ENCODE data around the gene VPS18. TPM values are rescaled to one million over a fixed set of nuclear protein-coding genes. Genes with fewer than 3 reads are reported as not detected.

The VPS18 gene
- total RNA-seq, 1 experiment from 2014 or later = 23.8 TPM

- no peak for TF ChIP-seq EZH2 (IDR thresholded peaks at IDR 0.05; ENCODE audit: borderline replicate concordance, low read depth, low read length, poor library complexity, severe bottlenecking)
- TF ChIP-seq, protein P1, sequence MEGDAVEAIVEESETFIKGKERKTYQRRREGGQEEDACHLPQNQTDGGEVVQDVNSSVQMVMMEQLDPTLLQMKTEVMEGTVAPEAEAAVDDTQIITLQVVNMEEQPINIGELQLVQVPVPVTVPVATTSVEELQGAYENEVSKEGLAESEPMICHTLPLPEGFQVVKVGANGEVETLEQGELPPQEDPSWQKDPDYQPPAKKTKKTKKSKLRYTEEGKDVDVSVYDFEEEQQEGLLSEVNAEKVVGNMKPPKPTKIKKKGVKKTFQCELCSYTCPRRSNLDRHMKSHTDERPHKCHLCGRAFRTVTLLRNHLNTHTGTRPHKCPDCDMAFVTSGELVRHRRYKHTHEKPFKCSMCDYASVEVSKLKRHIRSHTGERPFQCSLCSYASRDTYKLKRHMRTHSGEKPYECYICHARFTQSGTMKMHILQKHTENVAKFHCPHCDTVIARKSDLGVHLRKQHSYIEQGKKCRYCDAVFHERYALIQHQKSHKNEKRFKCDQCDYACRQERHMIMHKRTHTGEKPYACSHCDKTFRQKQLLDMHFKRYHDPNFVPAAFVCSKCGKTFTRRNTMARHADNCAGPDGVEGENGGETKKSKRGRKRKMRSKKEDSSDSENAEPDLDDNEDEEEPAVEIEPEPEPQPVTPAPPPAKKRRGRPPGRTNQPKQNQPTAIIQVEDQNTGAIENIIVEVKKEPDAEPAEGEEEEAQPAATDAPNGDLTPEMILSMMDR (conservative IDR thresholded peaks at IDR 0.05; ENCODE audit: low read depth, low read length) = no peak
- Histone ChIP-seq H3K4me3 (ENCODE audit: low read depth, low read length, poor library complexity, severe bottlenecking) (peak overlapping the region; percentile 69), H3K27me3 (replicated peaks; ENCODE audit: insufficient read depth, low read depth, low read length, poor library complexity) (no peaks in the 10 kb centered on the region), H3K9me3 (ENCODE audit: low read depth, low read length, poor library complexity, severe bottlenecking) (no peaks in the 10 kb centered on the region), H3K36me3 (ENCODE audit: insufficient read depth, low read length, poor library complexity, severe bottlenecking) (peaks cover 21% of the 10 kb centered on the region), H3K4me1 (ENCODE audit: insufficient read depth, low read length, poor library complexity, severe bottlenecking) (peaks cover 38% of the 10 kb centered on the region), H3K27ac (ENCODE audit: low read depth, low read length, poor library complexity, severe bottlenecking) (peak overlapping the region; percentile 99)
- ChIA-PET POLR2A (ENCODE audit: low non-redundant PET) (no interaction called here), CTCF (interaction anchor here (0.7 to 1.5 kb wide), 2 partner anchors 11 to 284 kb away, joined by 3 to 10 read pairs; no protein-coding TSS in a partner anchor)
- BruUV-seq (replicated peaks) = no TSS peak
- DNase-seq (ENCODE audit: low spot score) = no peak
- intact Hi-C loops (cut with micrococcal nuclease; ENCODE audit: unreplicated experiment) = loop anchor here (5.0 kb wide), 1 partner anchor 280 kb away; the partner anchor contains the start of genes CHP1 and EXD1
Measured at GRCh38 chr15:40952301-40952900, 58.2 kb downstream of the VPS18 start.

DNA sequence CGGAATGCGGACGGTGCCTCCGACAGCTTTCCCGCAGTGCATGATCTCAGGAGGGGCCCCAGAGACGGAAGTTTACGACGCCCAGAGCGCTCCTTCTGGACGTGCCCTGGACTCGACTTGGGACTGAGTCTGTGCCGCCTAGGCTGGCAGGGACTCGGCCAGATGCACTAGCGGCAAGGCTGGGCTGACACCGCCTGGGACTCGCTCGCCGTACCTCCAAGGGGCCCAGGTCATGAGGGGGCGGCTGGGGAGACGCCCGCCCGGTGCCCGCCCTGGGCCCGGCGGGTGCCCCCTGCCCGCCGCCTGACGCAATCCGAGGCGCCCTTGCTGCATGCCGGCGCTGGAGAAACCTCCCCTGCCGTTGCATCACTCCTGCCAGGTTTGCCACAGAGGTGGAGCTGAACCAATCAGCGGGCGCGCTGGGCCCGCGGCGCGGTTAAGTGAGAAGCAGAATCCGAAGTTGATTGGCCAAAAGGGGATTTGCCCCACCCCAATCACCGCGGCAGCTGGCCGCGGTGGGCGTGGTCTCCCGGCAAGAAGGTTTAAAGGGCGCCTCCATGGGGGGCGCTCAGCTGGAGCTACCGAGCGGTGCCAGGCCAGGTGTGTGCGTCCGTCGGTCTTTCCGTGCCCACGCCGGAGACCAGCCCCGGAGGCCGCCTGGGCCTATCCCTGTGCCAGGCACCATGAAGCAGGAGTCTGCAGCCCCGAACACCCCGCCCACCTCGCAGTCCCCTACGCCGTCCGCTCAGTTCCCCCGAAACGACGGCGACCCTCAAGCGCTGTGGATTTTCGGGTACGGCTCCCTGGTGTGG is 58.9 kb downstream of the VPS18 start, which contains the start of gene CHAC1:
CHAC1 (plus strand) TSS at position 571 of the 812 bp plus-strand sequence; CDS start at position 684, 113 bp downstream.
- Histone ChIP-seq H3K27ac (ENCODE audit: low read depth, low read length, poor library complexity, severe bottlenecking) (peak within 1 kb of the TSS; percentile 99), H3K4me1 (ENCODE audit: insufficient read depth, low read length, poor library complexity, severe bottlenecking) (peaks cover 43% of the 10 kb centered on the region), H3K9me3 (ENCODE audit: low read depth, low read length, poor library complexity, severe bottlenecking) (no peaks in the 10 kb centered on the region), H3K27me3 (replicated peaks; ENCODE audit: insufficient read depth, low read depth, low read length, poor library complexity) (no peaks in the 10 kb centered on the region), H3K36me3 (ENCODE audit: insufficient read depth, low read length, poor library complexity, severe bottlenecking) (peaks cover 21% of the 10 kb centered on the region), H3K4me3 (ENCODE audit: low read depth, low read length, poor library complexity, severe bottlenecking) (peak within 1 kb of the TSS; percentile 69)
- BruUV-seq (replicated peaks) = no TSS peak
- ChIA-PET POLR2A (ENCODE audit: low non-redundant PET) (interaction anchor here (0.6 kb wide), 2 partner anchors 9 to 63 kb away, joined by 3 to 7 read pairs; no protein-coding TSS in a partner anchor), CTCF (interaction anchor here (0.6 to 1.5 kb wide), 3 partner anchors 11 to 285 kb away, joined by 3 to 10 read pairs (median 4); no protein-coding TSS in a partner anchor)
- intact Hi-C loops (cut with micrococcal nuclease; ENCODE audit: unreplicated experiment) = loop anchor here (5.0 kb wide), 1 partner anchor 279 kb away; the partner anchor contains the start of genes CHP1 and EXD1
- TF ChIP-seq EZH2 (IDR thresholded peaks at IDR 0.05; ENCODE audit: borderline replicate concordance, low read depth, low read length, poor library complexity, severe bottlenecking) = no peak
- TF ChIP-seq, protein P1 (conservative IDR thresholded peaks at IDR 0.05; ENCODE audit: low read depth, low read length) = no peak
- peak; percentile 98 for DNase-seq (ENCODE audit: low spot score)

Other genes with a start within 250 kb of the VPS18 start
- 44.8 and 51.1 TPM in 2 replicates for gene RAD51, start 199.3 kb upstream of the VPS18 start, total RNA-seq (2021)
- gene RMDN3, start 139.2 kb upstream of the VPS18 start, total RNA-seq (2021) = 50.8 and 50.9 TPM in 2 replicates
- 7.1 and 10.8 TPM in 2 replicates for gene GCHFR, start 130.4 kb upstream of the VPS18 start, total RNA-seq (2021)
- gene C15orf62, start 124.5 kb upstream of the VPS18 start, total RNA-seq (2021) = 0.33 and 0.62 TPM in 2 replicates
- gene ZFYVE19, start 87.4 kb upstream of the VPS18 start, total RNA-seq (2021) = 26.4 and 27.1 TPM in 2 replicates
- 34.5 and 37.1 TPM in 2 replicates for gene DNAJC17, start 87.0 kb upstream of the VPS18 start, total RNA-seq (2021)
- not detected in 2 replicates for gene PPP1R14D, start 65.7 kb upstream of the VPS18 start, total RNA-seq (2021)
- 1.9 and 3.3 TPM in 2 replicates for gene SPINT1, start 50.4 kb upstream of the VPS18 start, total RNA-seq (2021)
- gene RHOV, start 20.2 kb upstream of the VPS18 start, total RNA-seq (2021) = 1.6 TPM in 2 replicates
- gene DLL4, start 34.9 kb downstream of the VPS18 start, total RNA-seq (2021) = 0.11 and 0.15 TPM in 2 replicates
- gene CHAC1, start 59.0 kb downstream of the VPS18 start, total RNA-seq (2021) = 11.6 and 26.8 TPM in 2 replicates
- gene INO80, start 221.8 kb downstream of the VPS18 start, total RNA-seq (2021) = 27.3 and 32.7 TPM in 2 replicates

Measured in A673 (cell line).